ENCODE data around the gene FMNL2.

DNA sequence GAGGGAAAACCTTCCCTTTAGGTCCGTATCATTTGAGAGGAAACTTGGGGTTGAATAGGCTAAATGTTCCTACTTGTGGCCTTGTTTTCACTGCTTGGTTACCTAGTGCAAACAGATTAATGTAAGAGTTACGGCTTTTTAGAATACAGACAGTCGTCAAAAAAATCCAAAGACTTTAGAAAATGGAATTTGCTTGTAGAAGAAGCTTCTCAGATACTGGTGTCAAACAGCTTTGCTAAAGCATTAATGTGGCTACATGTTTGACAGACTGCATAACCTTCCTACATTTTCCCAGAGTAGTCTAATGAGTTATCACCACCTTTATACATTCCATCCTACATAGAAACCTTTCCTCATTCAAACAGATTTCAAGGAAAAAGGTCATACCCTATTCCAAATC is 114.6 kb downstream of the FMNL2 start:
- TF ChIP-seq CTCF (IDR thresholded peaks at IDR 0.05 in 8 of 11, conservative IDR thresholded peaks at IDR 0.05 in 3 of 11) (no peak), POLR2AphosphoS5 (IDR thresholded peaks at IDR 0.05) (no peak), POLR2A (IDR thresholded peaks at IDR 0.05) (no peak)

Measured in spleen (tissue), 7 donors.